GM18870 (cell line): ENCODE measurements around the gene GJD4.
A peak's percentile ranks its signal among the peaks of the same experiment; 100 is the strongest.

Experiments
- ATAC-seq: cut with Tn5 transposase; IDR thresholded peaks from one replicate; pipeline ENCODE4 v1.9.1; 2021; ENCODE audit warnings: moderate library complexity; ENCODE audit not compliant: unreplicated experiment

The GJD4 gene

DNA sequence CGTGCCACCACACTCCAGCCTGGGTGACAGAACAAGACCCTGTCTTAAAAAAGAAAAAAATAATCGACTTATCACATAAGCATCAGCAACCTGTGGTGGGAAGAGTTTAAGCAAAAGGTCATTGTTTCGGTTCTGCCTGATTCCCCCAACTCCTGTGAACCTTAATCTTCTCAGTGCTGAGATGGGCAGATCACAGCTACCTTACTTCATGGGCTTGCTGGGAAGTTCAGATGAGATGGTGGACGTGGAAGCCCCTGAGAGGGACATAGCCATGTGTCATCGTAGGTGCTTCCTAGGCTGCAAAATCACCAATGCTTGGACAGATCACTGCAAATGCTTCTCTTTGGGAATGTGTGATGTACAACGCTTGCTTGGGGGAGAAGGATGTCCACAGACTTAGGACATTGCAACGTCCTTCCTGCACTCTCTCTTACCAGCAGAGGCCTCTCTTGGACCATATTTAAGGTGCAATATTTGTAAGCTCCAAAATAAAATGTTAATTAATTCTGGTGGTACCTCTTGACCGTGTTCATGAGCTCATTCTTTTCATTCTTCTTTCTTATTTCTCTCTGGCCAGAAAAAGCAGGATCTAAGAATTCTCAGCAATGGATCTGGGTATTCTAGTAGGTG lies 8.6 kb downstream of the GJD4 start:
- ATAC-seq = no peak

DNA sequence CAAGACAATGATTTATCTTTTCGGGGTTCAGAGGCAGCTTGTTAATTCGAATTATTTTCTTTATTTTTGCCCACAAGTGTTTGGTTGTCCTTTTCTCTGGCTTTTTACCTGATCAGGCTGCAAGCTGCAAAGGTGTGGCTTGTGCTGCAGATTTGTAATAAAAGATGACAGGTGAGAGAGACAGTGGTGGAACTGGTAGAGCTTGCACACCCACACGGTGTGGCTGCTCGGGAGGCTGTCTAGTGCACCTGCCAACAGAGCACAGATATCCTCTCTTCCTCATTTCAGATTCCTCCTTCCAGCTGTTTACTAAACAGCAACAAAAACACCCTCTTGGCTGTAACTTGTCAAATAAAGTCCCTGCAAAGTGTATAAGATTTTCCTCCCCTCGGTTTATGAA lies 9.2 kb downstream of the GJD4 start:
- ATAC-seq = no peak

GRCh38 chr10:35626971-35627507 lies 21.9 kb downstream of the GJD4 start:
- ATAC-seq = no peak

DNA sequence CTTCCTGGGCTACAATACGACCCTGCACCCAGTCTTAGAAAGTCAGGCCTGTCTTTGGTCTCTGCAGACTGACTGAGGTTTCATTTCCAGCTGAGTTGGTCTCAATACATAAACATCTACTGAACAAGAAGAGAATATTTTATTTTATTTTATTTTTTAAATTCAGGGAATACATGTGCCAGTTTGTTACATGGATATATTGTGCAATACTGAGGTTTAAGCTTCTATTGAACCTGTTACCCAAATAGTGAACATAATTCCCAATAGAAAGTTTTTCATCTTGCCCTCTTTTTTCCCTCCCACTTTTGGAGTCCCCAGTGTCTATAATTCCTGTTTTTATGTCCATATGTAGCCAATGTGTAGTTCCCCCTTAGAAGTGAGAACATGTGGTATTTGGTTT lies 26.3 kb downstream of the GJD4 start:
- no peak for ATAC-seq

- no peak for ATAC-seq
Measured at GRCh38 chr10:35632027-35632426, 26.9 kb downstream of the GJD4 start.

DNA sequence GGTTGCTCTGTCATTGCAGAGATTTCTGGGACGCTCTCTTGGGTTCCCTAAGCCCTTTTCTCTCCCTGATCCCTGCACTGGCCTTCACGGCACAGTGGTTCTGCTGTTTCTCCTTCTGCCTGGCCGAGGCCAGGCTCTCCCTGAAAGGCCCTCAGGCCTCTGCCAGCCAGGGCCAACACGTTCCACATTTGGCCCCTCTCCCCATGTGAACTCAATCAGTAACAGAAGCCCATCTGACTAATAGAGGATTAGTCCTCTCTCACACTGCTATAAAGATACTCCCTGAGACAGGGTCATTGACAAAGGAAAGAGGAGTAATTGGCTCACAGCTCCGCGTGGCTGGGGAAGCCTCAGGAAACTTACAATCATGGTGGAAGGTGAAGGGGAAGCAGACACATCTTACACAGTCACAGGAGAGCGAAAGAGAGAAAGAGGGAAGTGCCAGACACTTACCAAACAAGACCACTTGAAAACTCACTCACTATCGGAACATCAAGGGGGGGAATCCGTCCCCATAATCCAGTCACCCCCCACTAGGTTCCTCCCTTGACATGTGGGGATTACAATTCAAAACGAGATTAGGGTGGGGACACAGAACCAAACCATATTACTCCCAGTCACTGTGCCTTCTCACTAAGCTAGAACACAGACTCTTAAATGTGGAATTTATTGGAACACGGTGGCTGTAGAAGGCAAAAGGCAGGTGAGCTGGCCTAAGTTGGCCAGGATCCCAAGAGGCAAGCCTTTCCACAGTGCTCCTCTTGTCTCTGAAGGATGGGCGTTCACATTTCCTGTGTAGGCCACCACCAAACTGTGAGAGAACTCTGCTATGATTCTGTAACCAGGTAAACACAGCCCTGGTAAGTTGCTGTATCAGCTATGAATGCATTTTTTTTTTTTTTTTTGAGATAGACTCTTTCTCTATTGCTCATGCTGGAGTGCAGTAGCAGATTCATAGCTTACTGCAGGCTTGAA lies 28.2 kb downstream of the GJD4 start:
- no peak for ATAC-seq

DNA sequence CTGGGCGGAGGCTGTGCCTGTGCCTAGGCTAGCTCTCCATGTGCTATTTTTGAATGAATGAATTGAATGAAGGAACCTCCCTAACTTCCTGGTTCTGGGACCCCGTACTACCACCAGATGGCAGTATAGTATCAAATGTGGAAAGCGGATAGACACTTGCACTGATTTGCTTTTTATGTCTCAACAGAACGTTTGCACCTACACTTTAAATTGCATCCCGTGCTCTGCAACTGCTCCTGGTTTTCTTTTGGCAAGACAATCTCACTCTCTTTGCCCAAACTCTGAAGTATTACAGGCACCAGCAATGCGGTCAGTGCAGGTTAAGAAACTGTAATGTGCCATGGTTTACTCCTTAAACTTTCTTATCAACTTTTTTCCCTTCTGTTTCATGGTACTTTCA lies 30.4 kb downstream of the GJD4 start:
- ATAC-seq = peak; percentile 78

- no peak for ATAC-seq
Measured at GRCh38 chr10:35636956-35637355, 31.8 kb downstream of the GJD4 start.

DNA sequence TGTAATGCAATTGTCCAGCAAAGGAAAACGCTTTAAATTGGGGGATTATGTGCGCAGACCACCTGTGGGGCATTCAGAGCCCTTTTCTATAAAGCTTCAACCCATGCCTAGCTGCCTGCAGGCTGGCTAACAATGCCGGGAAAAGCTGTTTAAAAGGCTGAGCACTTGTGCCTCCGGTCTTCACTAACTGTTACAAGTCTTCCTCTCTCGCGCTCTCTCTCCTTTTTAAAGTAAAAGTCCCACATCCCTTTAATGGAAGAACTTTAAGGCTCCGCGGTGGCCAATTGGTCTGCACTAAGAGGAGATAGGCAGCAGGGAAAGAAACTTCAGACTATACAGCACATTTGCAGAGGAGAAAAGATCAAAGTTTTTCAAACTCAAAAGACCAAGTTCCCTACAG lies 32.3 kb downstream of the GJD4 start:
- ATAC-seq = no peak

GRCh38 chr10:35638101-35638500 lies 33.0 kb downstream of the GJD4 start:
- no peak for ATAC-seq

DNA sequence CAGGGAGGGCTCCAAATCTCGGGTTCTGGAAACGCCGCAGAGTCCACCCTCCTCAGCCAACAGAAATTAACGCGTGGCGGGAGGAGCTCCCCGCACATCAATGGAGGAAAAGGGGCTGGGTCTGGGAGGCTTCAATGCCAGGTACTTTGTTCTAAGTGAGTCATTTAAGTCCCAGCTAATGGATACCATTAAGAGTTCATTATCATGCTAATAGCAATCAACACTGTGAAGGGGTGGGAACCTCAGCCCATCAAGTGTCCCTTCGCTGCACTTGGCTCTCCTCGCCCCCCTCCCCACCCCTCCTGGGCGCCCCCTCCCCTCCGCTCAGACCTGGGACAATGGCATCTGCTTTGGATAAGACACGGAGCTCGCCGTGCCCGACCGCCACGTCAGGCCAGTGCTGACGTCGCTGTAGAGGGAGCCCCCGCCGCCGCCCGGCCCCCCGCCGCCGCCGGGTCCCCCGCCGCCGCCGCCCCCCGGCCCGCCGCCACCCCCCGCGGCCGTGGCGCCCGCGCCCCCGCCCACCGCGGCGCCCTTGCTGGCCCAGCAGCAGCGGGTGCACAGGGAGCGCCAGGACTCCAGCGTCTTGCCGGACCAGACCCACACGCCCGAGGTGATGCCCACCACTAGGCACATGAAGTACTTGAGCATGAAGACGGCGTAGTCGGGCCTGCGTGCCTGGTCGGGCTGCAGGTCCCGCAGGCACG lies 34.0 kb downstream of the GJD4 start:
- ATAC-seq = no peak

DNA sequence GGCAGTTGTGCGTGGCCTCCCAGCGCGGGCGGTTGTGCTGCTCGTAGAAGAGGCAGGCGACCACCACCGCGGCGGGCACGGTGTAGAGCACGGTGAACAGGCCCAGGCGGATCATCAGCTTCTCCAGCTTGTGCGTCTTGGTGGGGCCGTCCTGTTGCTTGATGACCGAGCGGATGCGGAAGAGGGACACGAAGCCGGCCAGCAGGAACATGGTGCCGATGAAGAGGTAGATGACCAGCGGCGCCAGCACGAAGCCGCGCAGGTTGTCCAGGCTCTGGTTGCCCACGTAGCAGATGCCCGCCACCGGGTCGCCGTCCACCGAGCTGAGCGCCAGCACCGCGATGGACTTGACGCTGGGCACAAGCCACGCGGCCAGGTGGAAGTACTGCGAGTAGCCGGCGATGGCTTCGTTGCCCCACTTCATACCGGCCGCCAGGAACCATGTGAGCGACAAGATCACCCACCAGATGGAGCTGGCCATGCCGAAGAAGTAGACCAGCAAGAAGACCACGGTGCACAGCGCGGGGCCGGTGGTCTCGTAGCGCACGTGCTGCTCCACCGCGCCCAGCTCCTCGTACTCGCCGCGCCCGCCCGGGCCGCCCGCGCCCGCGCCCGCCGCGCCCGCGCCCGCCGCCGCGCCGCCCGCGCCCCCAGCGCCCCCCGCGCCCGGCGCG lies 34.7 kb downstream of the GJD4 start:
- ATAC-seq = no peak

- no peak for ATAC-seq
Measured at GRCh38 chr10:35640474-35640873, 35.3 kb downstream of the GJD4 start.

DNA sequence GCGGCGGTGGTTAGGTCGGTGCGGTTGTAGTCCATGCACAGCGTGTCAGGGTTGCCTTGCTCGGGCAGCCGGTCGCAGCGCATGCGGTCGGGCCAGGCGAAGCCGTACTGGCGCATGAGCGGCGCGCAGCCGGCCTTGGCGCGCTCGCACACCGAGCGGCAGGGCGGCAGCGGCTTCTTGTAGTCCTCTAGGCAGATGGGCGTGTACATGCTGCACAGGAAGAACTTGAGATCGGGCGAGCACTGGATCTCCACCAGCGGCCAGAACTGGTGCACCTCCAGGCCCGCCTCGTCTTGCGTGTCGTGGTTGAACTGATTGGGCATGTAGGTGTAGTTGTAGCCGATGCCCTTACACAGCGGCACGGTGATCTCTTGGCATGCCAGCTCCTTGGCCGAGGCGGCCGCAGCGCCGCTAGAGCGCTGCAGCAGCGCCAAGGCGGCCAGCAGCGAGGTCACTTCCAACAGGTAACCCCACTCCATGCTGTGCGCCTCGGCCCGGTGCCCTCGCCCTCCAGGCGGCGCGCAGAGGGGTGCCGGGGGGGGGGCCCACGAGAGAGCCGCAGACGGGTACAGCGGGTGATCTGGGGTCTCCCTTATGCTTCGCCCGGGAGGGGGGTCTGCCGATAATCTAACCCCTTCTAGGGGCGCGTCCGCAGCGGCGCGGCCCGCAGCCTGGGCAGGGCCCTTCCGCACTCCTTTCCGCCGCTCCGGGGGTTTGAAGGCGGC lies 36.0 kb downstream of the GJD4 start:
- ATAC-seq = peak; percentile 25

- ATAC-seq = peak; percentile 0
Measured at GRCh38 chr10:35641676-35642034, 36.5 kb downstream of the GJD4 start.

DNA sequence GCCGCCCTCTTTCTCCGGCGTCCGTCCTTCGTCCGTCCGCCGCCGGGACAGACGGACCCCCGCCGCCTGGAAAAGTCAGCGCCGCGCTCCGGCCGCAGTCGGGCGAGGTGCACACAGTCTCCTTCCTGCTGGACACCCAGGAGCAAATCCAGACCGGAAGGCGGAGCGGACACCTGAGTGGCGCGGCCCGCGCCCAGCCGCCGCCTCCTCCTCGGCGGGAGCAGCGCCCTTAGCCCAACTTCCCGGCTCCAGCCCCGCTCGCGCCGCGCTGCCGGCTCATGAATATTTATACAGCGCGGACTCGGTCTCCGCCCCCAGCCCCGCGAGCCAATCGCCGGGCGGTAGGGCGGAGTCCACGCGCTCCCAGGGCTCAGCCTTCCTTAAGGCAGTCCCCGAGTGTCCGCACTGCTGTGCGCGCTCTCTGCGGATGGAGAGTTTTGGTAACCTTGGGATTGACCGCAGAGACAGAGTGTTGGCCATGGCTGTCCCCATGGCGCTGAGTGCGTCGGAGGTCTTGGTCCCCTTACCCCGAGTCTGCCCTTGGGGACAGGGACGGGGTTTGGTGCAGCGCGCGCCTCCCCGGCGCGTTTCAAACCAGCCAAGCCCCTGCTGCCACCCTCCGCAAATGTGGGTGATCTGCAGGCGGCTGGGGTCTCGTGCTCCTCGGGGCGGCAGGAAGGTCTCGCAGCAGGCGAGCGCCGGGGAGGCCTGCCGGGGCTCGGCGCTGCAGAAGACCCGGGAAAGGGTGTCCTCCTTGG lies 37.1 kb downstream of the GJD4 start, which contains the start of gene FZD8:
Gene FZD8 (minus strand): TSS at position 262 of the 758 bp plus-strand sequence. CDS start 867 bp downstream, outside the sequence.
- ATAC-seq = peak; percentile 88

DNA sequence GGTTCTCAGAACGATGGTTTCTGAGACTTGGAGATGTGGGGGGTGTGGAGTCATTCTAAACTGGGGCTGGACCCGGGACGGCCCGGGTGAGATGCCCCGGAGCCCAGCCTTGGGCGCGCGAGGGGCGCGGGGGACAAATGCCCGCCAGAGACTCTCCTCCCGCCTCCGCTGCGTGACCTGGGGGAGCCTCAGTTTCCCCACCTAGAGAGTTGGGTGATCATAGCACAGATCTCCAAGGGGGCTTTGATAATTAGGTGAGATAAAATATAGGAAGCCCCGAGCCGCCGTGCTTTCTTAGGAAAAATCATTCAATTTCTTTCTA lies 37.6 kb downstream of the GJD4 start:
- ATAC-seq = no peak

GRCh38 chr10:35643151-35644049 lies 38.3 kb downstream of the GJD4 start:
- ATAC-seq = no peak
